ENCODE data around the gene GPC6.

Gene GPC6

DNA sequence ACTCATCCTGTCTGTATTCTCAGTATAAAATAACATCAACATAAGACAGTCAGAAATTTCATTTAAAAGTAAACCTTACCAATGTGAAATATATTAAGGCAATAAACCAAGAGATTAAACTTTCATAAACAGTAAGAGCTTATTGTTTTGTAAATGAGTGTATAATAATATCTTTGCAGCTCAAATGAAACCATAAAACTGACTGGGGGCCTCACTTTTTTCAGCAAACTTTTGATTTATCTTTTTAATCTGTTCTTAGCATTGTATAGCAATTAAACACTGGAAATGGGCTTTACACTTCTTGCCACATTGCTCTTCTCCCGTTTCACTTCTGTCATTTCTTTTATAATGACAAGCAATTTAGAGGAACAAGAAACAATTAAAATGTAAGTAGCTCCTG is 580.3 kb downstream of the GPC6 start:
- no peak overlapping the region for H2AK5ac ChIP-seq (ENCODE audit: low read length, severe bottlenecking)
- no peak overlapping the region for H4K8ac ChIP-seq (ENCODE audit: low read length)
- H3K18ac ChIP-seq (ENCODE audit: low read depth in 1 of 2, low read length in 2 of 2), result no peak overlapping the region
- H4K91ac ChIP-seq (ENCODE audit: low read length), result no peak overlapping the region
- no CpG with 5 or more reads among the region's 1 CpG for WGBS
- H3K79me1 ChIP-seq (replicated peaks; ENCODE audit: low read length, poor library complexity, severe bottlenecking), result no peaks in the 10 kb centered on the region
- H3K4me3 ChIP-seq (ENCODE audit: insufficient read depth in 1 of 2, low read depth in 1 of 2, low read length in 2 of 2), result no peak overlapping the region
- no peak overlapping the region for H3K14ac ChIP-seq (ENCODE audit: low read length in 2 of 2)
- no peak overlapping the region for H3K4me2 ChIP-seq (ENCODE audit: low read length, poor library complexity, severe bottlenecking)
- no peak overlapping the region for H3K23ac ChIP-seq (ENCODE audit: low read length in 2 of 2)
- no peaks in the 10 kb centered on the region for H3K36me3 ChIP-seq (ENCODE audit: control insufficient read depth in 1 of 2, insufficient read depth in 2 of 2, low read depth in 1 of 2, low read length in 2 of 2)
- no peak overlapping the region for H2BK15ac ChIP-seq (ENCODE audit: low read depth, poor library complexity, severe bottlenecking)
- H3K27ac ChIP-seq (ENCODE audit: low read length, poor library complexity, severe bottlenecking), result no peak overlapping the region
- H3K4ac ChIP-seq (ENCODE audit: low read depth in 1 of 2, low read length in 2 of 2), result no peak overlapping the region
- no peak overlapping the region for H2BK120ac ChIP-seq (ENCODE audit: low read depth, low read length)
- no peaks in the 10 kb centered on the region for H3K4me1 ChIP-seq (ENCODE audit: control insufficient read depth, insufficient read depth, low read depth, low read length)
- H2BK5ac ChIP-seq (ENCODE audit: low read depth, low read length, poor library complexity, severe bottlenecking), result no peak overlapping the region
- no peaks in the 10 kb centered on the region for H3K9me3 ChIP-seq (ENCODE audit: control insufficient read depth, low read length)
- DNase-seq, result no peak
- H3K27me3 ChIP-seq (ENCODE audit: control insufficient read depth in 1 of 2, insufficient read depth in 1 of 2, low read length in 2 of 2), result no peaks in the 10 kb centered on the region
- H2AFZ ChIP-seq (ENCODE audit: low read depth, low read length), result no peak overlapping the region
- no peak overlapping the region for H2BK12ac ChIP-seq (ENCODE audit: low read length in 2 of 2)
- no peak overlapping the region for H3K9ac ChIP-seq (ENCODE audit: low read length)

DNA sequence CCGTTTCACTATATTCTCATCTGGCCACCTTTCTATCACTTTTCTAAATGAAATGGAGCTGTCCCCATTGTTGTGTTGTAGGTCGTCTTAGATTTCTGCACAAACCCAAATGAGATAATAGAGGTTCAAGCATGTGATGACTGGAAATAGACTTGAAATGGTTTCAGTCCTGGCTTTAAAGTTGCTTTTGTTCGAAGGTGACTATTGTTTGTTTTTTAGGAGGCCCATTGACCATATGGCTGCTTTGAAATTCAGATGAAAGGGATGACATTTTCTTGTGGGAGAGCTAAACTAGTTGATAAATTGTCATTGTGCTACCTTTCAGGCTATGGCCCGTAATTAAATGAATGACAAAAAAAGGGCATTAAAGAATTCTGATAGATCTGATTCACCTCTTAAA is 583.7 kb downstream of the GPC6 start:
- no peaks in the 10 kb centered on the region for H3K4me1 ChIP-seq (ENCODE audit: control insufficient read depth, insufficient read depth, low read depth, low read length)
- H3K18ac ChIP-seq (ENCODE audit: low read depth in 1 of 2, low read length in 2 of 2), result no peak overlapping the region
- H4K91ac ChIP-seq (ENCODE audit: low read length), result no peak overlapping the region
- WGBS, result 89% methylated on average over 2 of the region's 4 CpGs
- H3K79me1 ChIP-seq (replicated peaks; ENCODE audit: low read length, poor library complexity, severe bottlenecking), result no peaks in the 10 kb centered on the region
- no peak for DNase-seq
- H3K9ac ChIP-seq (ENCODE audit: low read length), result no peak overlapping the region
- H4K8ac ChIP-seq (ENCODE audit: low read length), result no peak overlapping the region
- no peak overlapping the region for H2BK5ac ChIP-seq (ENCODE audit: low read depth, low read length, poor library complexity, severe bottlenecking)
- H3K23ac ChIP-seq (ENCODE audit: low read length in 2 of 2), result no peak overlapping the region
- no peak overlapping the region for H3K14ac ChIP-seq (ENCODE audit: low read length in 2 of 2)
- H3K4me2 ChIP-seq (ENCODE audit: low read length, poor library complexity, severe bottlenecking), result no peak overlapping the region
- H2AK5ac ChIP-seq (ENCODE audit: low read length, severe bottlenecking), result no peak overlapping the region
- H3K9me3 ChIP-seq (ENCODE audit: control insufficient read depth, low read length), result no peaks in the 10 kb centered on the region
- no peak overlapping the region for H2BK15ac ChIP-seq (ENCODE audit: low read depth, poor library complexity, severe bottlenecking)
- no peaks in the 10 kb centered on the region for H3K27me3 ChIP-seq (ENCODE audit: control insufficient read depth in 1 of 2, insufficient read depth in 1 of 2, low read length in 2 of 2)
- no peak overlapping the region for H2AFZ ChIP-seq (ENCODE audit: low read depth, low read length)
- H2BK120ac ChIP-seq (ENCODE audit: low read depth, low read length), result no peak overlapping the region
- no peak overlapping the region for H3K4me3 ChIP-seq (ENCODE audit: insufficient read depth in 1 of 2, low read depth in 1 of 2, low read length in 2 of 2)
- H3K27ac ChIP-seq (ENCODE audit: low read length, poor library complexity, severe bottlenecking), result no peak overlapping the region
- no peaks in the 10 kb centered on the region for H3K36me3 ChIP-seq (ENCODE audit: control insufficient read depth in 1 of 2, insufficient read depth in 2 of 2, low read depth in 1 of 2, low read length in 2 of 2)
- no peak overlapping the region for H2BK12ac ChIP-seq (ENCODE audit: low read length in 2 of 2)
- H3K4ac ChIP-seq (ENCODE audit: low read depth in 1 of 2, low read length in 2 of 2), result no peak overlapping the region

DNA sequence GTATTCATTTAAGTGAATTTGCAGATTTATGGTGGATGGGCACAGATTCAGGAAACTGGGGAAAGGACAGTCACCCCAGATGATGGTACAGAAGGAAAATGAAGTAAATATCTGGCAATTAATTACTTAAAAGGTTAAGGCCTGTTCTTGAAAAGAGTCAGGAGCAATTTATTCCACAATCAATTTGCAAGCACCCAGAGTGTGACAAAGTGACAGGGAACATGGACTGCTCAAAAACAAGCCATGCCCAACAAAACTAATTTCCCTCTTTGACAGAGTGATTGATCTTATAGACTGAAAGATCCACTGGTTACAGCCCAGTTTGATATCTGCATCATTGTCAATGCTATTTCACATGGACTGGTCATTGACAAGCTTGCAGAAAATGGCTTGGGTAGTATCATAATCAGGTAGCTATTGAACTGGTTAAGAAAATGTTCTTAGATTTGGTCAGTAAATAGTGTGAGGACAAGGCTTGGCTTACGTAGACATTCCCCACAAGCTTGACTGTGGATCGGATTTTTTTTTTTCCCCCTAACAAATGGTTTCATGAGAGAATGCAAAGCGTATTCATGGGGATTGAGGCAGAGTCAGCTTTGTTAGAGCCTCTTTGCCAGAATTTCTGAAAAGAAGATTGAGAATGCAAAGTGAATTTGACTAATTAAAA is 584.6 kb downstream of the GPC6 start:
- Histone ChIP-seq H2AFZ (ENCODE audit: low read depth, low read length) (no peak overlapping the region), H3K9ac (ENCODE audit: low read length) (no peak overlapping the region), H3K9me3 (ENCODE audit: control insufficient read depth, low read length) (no peaks in the 10 kb centered on the region), H3K18ac (ENCODE audit: low read depth in 1 of 2, low read length in 2 of 2) (no peak overlapping the region), H3K23ac (ENCODE audit: low read length in 2 of 2) (no peak overlapping the region), H3K36me3 (ENCODE audit: control insufficient read depth in 1 of 2, insufficient read depth in 2 of 2, low read depth in 1 of 2, low read length in 2 of 2) (no peaks in the 10 kb centered on the region), H3K14ac (ENCODE audit: low read length in 2 of 2) (no peak overlapping the region), H2AK5ac (ENCODE audit: low read length, severe bottlenecking) (no peak overlapping the region), H4K91ac (ENCODE audit: low read length) (no peak overlapping the region), H2BK15ac (ENCODE audit: low read depth, poor library complexity, severe bottlenecking) (no peak overlapping the region), H3K4me3 (ENCODE audit: insufficient read depth in 1 of 2, low read depth in 1 of 2, low read length in 2 of 2) (no peak overlapping the region), H2BK120ac (ENCODE audit: low read depth, low read length) (no peak overlapping the region), H3K27me3 (ENCODE audit: control insufficient read depth in 1 of 2, insufficient read depth in 1 of 2, low read length in 2 of 2) (no peaks in the 10 kb centered on the region), H3K4ac (ENCODE audit: low read depth in 1 of 2, low read length in 2 of 2) (no peak overlapping the region), H3K4me2 (ENCODE audit: low read length, poor library complexity, severe bottlenecking) (no peak overlapping the region), H3K79me1 (replicated peaks; ENCODE audit: low read length, poor library complexity, severe bottlenecking) (no peaks in the 10 kb centered on the region), H3K4me1 (ENCODE audit: control insufficient read depth, insufficient read depth, low read depth, low read length) (no peaks in the 10 kb centered on the region), H2BK5ac (ENCODE audit: low read depth, low read length, poor library complexity, severe bottlenecking) (no peak overlapping the region), H4K8ac (ENCODE audit: low read length) (no peak overlapping the region), H3K27ac (ENCODE audit: low read length, poor library complexity, severe bottlenecking) (no peak overlapping the region), H2BK12ac (ENCODE audit: low read length in 2 of 2) (no peak overlapping the region)
- 90% methylated on average over 3 of the region's 3 CpGs for WGBS
- no peak for DNase-seq

DNA sequence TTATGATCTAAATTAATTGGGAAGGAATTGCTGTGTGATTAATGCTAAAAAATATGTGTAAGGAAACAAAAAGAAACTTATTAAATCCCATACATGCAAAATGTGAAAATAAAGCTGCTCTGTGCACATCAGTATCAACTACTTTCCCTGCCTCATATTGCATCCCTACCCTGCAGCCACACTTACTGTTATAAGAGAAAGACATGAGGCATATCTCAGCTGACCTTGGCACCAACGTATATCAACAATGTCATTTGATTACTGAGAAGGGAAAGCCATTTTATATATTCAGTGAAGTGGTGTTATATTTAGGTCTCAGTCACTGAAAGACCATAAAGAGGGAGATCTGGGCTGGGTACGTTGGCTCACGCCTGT is 585.1 kb downstream of the GPC6 start:
- Histone ChIP-seq H3K14ac (ENCODE audit: low read length in 2 of 2) (no peak overlapping the region), H2BK15ac (ENCODE audit: low read depth, poor library complexity, severe bottlenecking) (no peak overlapping the region), H3K79me1 (replicated peaks; ENCODE audit: low read length, poor library complexity, severe bottlenecking) (no peaks in the 10 kb centered on the region), H2BK5ac (ENCODE audit: low read depth, low read length, poor library complexity, severe bottlenecking) (no peak overlapping the region), H3K36me3 (ENCODE audit: control insufficient read depth in 1 of 2, insufficient read depth in 2 of 2, low read depth in 1 of 2, low read length in 2 of 2) (no peaks in the 10 kb centered on the region), H2AK5ac (ENCODE audit: low read length, severe bottlenecking) (no peak overlapping the region), H2BK120ac (ENCODE audit: low read depth, low read length) (no peak overlapping the region), H4K8ac (ENCODE audit: low read length) (no peak overlapping the region), H3K4ac (ENCODE audit: low read depth in 1 of 2, low read length in 2 of 2) (no peak overlapping the region), H3K4me1 (ENCODE audit: control insufficient read depth, insufficient read depth, low read depth, low read length) (no peaks in the 10 kb centered on the region), H3K18ac (ENCODE audit: low read depth in 1 of 2, low read length in 2 of 2) (no peak overlapping the region), H3K9ac (ENCODE audit: low read length) (no peak overlapping the region), H2AFZ (ENCODE audit: low read depth, low read length) (no peak overlapping the region), H3K27me3 (ENCODE audit: control insufficient read depth in 1 of 2, insufficient read depth in 1 of 2, low read length in 2 of 2) (no peaks in the 10 kb centered on the region), H3K4me2 (ENCODE audit: low read length, poor library complexity, severe bottlenecking) (no peak overlapping the region), H3K23ac (ENCODE audit: low read length in 2 of 2) (no peak overlapping the region), H2BK12ac (ENCODE audit: low read length in 2 of 2) (no peak overlapping the region), H3K9me3 (ENCODE audit: control insufficient read depth, low read length) (no peaks in the 10 kb centered on the region), H3K27ac (ENCODE audit: low read length, poor library complexity, severe bottlenecking) (no peak overlapping the region), H3K4me3 (ENCODE audit: insufficient read depth in 1 of 2, low read depth in 1 of 2, low read length in 2 of 2) (no peak overlapping the region), H4K91ac (ENCODE audit: low read length) (no peak overlapping the region)
- WGBS, result 97% methylated on average over 3 of the region's 3 CpGs
- no peak for DNase-seq

Measured in mesenchymal stem cell (in vitro differentiated cells and primary cell).